ENCODE results near the gene SORBS1.
A peak's percentile ranks its signal among the peaks of the same experiment; 100 is the strongest.
"Not testable (repeated sequence)": the region's sequence is repeated elsewhere in the genome, so short reads cannot be mapped to it uniquely, and the experiment has no call there.

SORBS1 gene

DNA sequence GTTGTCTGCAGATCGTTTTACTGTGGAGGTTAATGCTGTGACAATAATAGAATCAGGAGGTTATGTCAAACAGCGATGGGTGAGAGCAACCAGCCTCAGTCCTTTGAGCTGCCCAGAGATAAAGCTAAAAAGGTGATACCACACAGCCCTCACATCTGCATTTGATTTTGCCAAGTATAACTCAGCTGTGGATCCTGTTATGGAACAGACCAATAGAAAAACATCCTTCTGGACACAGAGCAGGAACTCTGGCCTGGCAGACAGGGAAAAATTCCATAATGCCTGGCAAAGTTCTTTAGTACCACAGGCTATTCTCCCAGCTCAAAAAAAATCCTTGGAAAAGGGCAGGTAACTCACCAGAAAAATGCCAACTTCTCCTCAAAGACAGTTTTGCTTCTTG is 183.2 kb downstream of the SORBS1 start:
- no peak for DNase-seq

DNA sequence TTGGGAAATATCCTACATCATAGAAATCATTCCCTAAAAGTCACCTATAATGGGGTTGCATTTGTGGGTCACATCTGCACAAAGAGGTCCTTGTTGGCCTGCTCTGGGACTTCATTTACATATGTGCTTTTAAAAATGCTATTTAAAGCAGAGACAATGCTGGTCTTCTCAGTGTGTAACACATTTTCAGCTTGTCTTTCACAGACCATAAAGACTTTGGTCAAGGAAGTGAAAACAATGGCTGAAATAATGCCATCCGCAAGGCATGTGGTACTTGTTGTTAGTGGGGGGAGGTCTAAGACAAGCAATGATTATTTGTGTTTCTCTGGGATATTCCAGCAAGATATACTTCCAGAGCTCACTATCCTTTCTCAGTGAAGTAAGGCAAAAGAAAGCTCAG is 185.8 kb downstream of the SORBS1 start:
- no peak for DNase-seq

DNA sequence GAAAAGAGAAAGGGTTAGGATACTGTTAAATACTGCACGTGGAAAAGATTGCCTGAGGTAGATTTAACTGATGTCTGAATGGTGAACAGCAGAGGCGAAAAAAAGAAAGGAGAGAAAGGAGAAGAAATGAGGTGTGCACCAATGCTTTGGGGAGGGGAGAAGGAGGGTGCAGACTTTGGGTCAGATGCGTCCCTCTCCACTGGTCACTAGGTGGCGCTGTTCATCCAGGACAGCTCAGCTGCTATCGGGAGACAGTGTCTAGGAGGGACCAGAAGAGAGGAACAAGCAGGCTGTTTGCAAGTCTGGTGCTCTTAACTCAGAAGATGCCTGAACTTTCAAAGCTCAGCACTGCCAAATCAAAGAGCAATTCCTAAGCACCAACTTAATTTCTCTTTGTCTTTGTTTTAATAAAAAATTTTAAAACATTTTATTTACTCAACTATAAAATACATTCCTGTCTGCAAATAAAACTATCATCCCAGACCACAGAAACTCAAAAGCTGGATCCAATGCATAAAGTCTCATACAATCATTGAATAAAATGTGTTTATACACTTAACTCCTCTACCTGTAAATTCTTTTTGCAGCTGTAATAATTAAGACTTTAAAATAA is 186.5 kb downstream of the SORBS1 start:
- peak; percentile 58 for DNase-seq

GRCh38 chr10:95373660-95374059 is 187.5 kb downstream of the SORBS1 start:
- DNase-seq, result no peak

DNA sequence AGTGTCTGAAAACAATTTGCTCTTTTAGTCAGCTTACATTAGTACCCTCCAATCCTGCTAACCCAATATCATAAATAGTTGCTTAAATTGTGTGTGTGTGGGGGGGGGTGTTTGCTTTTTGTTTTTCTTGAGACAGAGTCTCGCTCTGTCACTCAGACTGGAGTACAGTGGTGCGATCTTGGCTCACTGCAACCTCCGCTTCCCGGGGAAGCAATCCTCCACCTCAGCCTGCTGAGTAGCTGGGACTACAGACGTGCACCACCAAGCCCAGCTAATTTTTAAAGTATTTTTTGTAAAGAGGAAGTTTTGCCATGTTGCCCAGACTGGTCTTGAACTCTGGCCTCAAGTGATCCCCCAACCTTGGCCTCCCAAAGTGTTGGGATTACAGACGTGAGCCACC is 196.8 kb downstream of the SORBS1 start:
- no peak for DNase-seq

DNA sequence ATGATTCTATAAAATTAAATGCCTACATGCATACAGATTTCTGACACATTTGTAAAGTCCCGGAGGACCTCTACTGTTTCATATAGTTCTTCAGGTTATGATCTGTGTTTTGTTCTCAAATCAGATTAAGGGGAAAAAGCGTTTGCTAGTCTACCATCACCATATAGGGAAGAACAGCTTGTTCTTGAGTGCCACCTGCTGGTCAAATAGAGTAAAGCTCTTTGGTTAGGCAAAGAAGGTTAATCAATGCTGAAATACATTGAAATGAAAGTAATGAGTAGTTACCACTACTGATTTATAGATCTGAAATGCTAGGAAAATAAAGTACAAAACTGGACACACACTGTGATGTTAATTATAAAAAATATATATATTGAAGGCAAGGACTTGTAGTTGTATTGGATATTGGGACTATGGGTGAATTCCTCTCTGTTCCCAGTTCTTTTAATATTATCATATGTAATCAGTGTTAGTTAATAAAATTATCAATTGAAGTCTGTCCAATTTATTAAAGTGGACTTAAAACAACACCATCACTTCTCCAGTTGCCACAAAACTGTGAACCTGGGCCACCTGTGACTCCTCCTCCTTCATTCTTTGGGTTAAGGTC is 197.8 kb downstream of the SORBS1 start:
- peak; percentile 6 for DNase-seq

DNA sequence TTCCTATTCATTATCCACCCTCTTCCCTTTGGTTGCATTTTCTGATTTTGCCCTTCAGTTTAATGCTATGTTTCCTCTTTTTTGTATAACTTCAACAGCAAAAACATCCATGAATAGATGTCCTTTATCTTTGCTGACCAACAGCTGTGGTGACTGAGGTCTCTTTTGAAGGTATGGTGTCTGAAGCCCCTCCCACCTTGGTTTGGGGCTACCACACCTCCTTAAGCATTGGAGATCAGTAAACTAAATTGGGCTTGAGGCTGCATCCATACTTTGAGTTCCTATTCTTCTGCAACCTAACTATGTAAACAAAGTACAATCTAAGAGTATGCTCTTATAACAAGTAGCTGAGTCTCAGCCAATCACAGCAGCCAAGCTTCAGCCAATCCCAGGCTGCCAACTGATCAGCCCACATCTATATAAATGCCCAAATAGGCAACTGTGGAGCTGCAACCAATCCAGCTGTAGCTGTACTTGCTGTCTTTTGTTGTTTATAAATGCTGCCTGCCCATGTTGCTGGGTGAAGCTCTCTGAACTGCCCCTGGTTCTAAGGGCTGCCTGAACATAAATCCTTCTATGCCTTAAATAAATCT is 201.0 kb downstream of the SORBS1 start:
- DNase-seq, result no peak

GRCh38 chr10:95359466-95359865 is 201.7 kb downstream of the SORBS1 start:
- no peak for DNase-seq

DNA sequence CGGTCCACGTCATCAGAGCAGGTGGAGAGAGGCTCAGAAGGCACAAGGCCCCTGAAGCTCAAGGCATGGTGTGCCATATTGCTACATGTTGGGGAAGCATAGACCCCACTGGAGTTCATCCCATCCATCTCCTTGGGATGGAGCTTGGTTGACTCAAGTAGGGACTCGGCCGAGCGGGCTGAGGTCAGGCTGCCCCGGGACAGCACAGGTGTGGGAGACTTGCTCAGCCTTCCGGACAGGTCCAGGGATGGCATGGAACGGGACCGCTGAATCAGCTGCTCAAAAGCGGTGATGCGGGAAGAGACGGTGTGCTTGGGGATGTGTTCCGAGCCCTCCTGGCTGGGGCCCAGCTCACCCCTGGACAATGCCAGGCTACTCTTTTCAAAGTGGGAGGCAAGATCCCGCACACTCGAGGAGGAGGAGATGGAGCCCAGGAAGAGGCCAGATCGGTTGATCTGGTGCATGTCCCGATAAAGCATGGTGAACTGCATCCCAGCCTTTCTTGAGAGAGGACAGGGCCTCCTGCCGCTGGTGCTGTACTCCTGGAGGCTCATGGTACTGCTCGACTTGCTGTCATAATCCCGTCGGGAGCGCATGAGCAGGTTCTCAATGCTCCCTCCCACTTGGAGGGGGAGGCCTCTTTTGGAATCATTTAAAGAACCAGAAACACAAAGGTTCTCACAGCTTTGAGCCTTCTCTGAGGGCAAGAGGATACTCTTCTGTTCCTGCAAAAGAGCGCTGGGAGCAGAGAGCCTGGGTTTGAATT is 204.8 kb downstream of the SORBS1 start:
- no peak for DNase-seq

DNA sequence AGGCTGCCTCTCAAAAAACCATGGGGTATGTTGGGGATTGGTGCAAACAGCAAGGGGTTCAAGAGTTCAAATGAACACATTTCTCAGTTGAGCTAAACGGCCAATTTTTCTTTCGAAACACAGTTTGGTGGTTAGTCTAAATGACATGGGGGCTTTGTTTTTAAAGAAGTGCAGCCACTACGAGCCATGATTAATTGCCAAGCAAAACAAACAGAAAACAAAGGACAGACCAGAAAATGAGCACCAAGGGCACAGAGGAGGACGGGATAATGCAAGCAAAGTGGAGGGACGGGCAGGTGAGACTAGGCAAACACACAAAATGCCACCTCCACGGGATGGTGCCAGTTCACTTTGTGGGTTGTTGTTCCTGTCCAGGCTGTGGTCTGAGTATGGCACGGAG is 205.9 kb downstream of the SORBS1 start:
- no peak for DNase-seq

DNA sequence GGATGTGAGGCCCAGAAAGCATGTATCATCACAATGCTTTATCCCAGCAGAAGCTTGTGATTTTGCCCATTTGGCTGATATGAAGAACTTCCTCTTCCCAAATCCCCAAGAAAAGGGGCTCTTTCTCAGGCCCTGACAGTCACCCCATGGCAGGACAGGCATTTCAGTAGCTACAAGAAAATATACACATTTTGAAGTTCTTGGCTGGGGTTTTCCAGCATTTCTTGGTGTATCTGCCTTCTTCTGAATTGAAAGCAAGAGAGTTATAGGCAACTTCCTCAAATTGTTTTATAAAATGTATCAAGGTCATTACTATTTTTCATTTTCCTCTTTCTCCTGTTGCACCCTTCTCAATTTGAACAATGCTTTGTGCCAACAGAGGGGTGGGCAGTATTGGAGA is 207.1 kb downstream of the SORBS1 start:
- no peak for DNase-seq

GRCh38 chr10:95353123-95353522 is 208.0 kb downstream of the SORBS1 start:
- DNase-seq, result no peak

DNA sequence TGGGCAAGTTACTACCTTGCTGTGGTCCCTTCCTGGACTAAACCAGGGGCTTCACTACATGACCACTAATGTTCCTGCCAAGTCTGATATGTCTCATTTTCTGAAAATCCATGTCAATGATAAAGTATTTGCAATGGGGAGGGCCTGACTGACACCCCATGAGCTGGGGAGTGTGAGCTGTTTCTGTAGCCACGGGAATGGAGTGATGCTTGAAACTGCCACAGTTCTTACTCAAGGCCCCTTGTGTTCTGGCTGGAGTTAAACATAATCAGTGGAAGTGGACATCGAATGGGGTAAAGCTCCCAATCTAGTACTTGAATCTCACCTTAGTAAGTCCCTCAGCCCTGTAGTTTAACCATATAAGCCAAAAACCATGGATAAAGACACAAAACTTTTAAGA is 208.5 kb downstream of the SORBS1 start:
- DNase-seq, result no peak

GRCh38 chr10:95350830-95351228 is 210.3 kb downstream of the SORBS1 start:
- no peak for DNase-seq

DNA sequence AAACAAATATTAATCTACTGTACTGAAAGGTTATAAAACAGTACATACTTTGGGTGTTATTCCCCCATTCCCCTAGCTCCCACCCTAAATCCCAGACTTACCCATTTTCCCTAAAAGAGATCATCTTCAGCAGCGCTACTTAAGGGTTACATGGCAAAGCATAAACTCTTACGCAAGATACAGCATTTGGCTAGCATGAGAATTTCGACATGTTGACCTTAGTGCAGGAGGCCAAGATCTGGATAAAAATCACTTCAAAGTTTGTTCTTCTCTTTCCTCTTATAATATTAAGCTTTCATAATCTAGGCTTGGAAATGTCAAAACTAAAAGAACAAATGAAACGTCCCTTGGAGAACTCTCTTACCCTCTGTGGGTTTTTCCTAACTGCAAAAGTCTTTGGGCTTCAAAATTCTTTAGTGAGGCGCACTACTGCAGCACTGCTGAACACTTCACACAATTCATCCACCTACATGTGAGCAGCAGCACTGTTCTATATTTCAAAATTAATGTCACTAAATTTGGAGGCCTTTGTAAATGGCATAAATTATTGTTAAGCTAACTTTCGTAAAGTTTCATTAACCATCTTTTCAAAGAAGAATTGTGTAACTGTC is 210.8 kb downstream of the SORBS1 start:
- DNase-seq, result no peak

DNA sequence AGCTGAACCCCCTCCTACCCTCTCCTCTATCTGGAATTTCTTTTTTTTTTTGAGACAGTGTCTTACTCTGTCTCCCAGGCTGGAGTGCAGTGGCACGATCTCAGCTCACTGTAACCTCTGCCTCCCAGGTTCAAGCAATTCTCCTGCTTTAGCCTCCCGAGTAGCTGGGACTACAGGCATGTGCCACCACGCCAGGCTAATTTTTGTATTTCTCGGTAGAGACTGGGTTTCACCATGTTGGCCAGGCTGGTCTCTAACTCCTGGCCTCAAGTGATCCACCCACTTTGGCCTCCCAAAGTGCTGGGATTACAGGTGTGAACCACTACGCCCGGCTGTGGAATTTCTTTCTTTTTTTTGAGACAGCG is 213.8 kb downstream of the SORBS1 start:
- not testable (repeated sequence) for DNase-seq

- DNase-seq, result no peak
Observed at GRCh38 chr10:95346715-95347401, 214.3 kb downstream of the SORBS1 start.

DNA sequence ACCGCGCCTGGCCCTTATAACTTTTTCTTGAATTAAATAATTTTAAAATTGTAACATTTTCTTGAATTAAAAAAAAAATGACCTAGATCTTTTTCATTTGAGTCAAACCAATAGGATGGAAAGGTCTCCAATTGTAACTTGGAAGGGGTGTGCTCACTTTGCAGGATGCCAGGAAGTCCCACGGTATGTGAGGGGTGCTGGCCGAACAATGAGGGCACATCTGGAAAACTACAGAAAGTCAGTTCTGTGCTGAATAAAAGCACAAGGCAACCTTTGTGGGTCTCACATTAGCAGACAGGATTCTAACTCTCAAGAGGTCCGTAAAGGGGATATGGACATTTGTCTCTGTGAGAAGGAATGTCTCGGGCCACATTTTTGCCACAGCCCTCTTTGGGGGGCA is 217.6 kb downstream of the SORBS1 start:
- no peak for DNase-seq

DNA sequence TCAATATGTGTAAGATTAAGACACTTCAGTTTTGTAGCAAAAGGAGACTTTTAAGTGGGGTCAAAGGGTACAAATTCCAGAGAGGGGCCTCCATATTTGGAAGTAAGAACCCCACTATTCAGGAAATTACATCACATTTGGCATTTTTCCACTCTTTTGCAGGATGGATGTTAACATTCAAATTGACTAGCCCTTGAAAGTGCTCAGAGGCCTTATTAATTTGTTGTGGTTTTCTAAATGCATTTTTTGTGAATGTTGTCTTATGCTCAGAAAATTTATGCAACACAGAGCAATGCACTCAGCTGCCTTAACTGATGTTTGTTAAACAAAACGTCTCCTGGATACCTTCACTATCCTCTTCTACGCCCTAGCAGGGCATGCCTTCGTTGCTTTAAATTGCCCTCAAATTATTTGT is 219.4 kb downstream of the SORBS1 start:
- no peak for DNase-seq

DNA sequence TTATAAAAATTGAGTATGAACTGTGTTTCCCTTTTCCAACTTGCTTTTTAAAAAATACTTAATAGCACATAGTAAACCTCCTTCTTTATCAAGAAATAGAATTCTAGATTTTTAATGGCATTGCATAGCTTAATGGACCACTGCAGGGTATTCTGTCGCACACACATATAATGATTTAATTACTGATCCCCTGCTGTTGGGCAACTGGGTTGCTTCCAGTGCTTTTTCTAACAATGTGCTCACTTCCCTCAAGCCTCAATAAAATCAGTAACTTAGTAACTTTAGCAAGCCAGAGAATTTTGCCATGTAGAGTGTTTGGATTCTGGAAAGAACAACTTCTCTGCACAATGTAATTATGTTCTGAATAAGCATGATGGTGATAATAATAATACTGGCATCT is 221.3 kb downstream of the SORBS1 start:
- DNase-seq, result no peak

GRCh38 chr10:95337423-95338160 is 223.6 kb downstream of the SORBS1 start:
- DNase-seq, result no peak

DNA sequence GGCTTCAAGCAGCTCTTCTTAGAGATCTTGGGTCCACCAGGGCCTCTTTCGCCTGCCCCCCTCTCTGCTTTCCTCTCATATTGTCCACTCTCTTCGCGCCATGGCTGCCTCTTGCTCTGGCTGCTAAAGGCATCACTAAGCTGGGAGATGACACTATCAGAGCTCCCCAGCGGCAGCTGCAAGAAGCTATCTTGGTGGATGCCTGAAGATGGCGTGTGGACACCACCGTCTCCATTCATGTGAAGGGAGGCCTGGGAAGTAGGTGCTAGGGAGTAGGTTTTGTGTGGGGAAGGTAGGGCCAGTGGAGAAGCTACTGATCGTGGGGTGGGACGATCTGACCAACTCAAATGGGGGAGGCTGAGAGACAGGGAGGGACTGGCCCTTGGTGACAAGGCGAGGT is 224.5 kb downstream of the SORBS1 start:
- no peak for DNase-seq
